Type B pancreatic cell (in vitro differentiated cells): Measurements from ENCODE around the gene MICAL3. TPM values are rescaled to one million over a fixed set of nuclear protein-coding genes. Genes with fewer than 3 reads are reported as not detected.

Source experiments
- DNase-seq: peaks from one replicate; pipeline ENCODE4 v3.0.0; 2021; ENCODE audit warnings: mixed read lengths; ENCODE audit not compliant: unreplicated experiment; ENCODE audit errors: extremely low spot score
- H3K27ac Mint-ChIP-seq: 2 replicates; pipeline ENCODE4 v1.8.0; 2021; ENCODE audit warnings: mild to moderate bottlenecking, mixed read lengths
- H3K27me3 Mint-ChIP-seq: 2 replicates; pipeline ENCODE4 v1.8.0; 2021; ENCODE audit warnings: mixed read lengths
- H3K36me3 Mint-ChIP-seq: 2 replicates; pipeline ENCODE4 v1.8.0; 2021; ENCODE audit warnings: mixed read lengths
- H3K4me1 Mint-ChIP-seq: one replicate; pipeline ENCODE4 v1.8.0; 2021; ENCODE audit warnings: mixed read lengths; ENCODE audit not compliant: unreplicated experiment
- H3K4me3 Mint-ChIP-seq: 2 replicates; pipeline ENCODE4 v1.8.0; 2021; ENCODE audit warnings: mild to moderate bottlenecking, mixed read lengths
- H3K9me3 Mint-ChIP-seq: 2 replicates; pipeline ENCODE4 v1.8.0; 2021; ENCODE audit warnings: mixed read lengths
- CTCF ChIP-seq: fragments of 200-600 bp; sonication (generic); conservative IDR thresholded peaks from 2 replicates; pipeline ENCODE4 v1.5.0; 2021; ENCODE audit warnings: antibody characterized with exemption, mild to moderate bottlenecking
- total RNA-seq: library from RNA; stranded (reverse); gene quantifications from 2 replicates; pipeline ENCODE4 v1.2.1, GENCODE V29; 2021; ENCODE audit warnings: low replicate concordance

Gene MICAL3
- total RNA-seq, 1 donor from 2014 or later: 56.4 TPM

GRCh38 chr22:17875156-17875555, 149.2 kb downstream of the MICAL3 start:
- TF ChIP-seq CTCF: no peak
- H3K36me3 Mint-ChIP-seq: peaks cover 9% of the 10 kb centered on the region
- no peaks in the 10 kb centered on the region for H3K9me3 Mint-ChIP-seq
- H3K27me3 Mint-ChIP-seq: no peaks in the 10 kb centered on the region
- no peak overlapping the region for H3K4me3 Mint-ChIP-seq
- DNase-seq: no peak
- H3K27ac Mint-ChIP-seq: no peak overlapping the region
- no peaks in the 10 kb centered on the region for H3K4me1 Mint-ChIP-seq

GRCh38 chr22:17874231-17874905, 150.0 kb downstream of the MICAL3 start:
- Mint-ChIP-seq H3K27ac (no peak overlapping the region), H3K9me3 (no peaks in the 10 kb centered on the region), H3K4me3 (no peak overlapping the region), H3K27me3 (no peaks in the 10 kb centered on the region), H3K4me1 (no peaks in the 10 kb centered on the region), H3K36me3 (peaks cover 9% of the 10 kb centered on the region)
- TF ChIP-seq CTCF: no peak
- DNase-seq: no peak

GRCh38 chr22:17873804-17874203, 150.6 kb downstream of the MICAL3 start:
- TF ChIP-seq CTCF: no peak
- H3K9me3 Mint-ChIP-seq: no peaks in the 10 kb centered on the region
- H3K4me3 Mint-ChIP-seq: no peak overlapping the region
- no peak overlapping the region for H3K27ac Mint-ChIP-seq
- H3K27me3 Mint-ChIP-seq: no peaks in the 10 kb centered on the region
- H3K36me3 Mint-ChIP-seq: peaks cover 9% of the 10 kb centered on the region
- DNase-seq: no peak
- no peaks in the 10 kb centered on the region for H3K4me1 Mint-ChIP-seq

GRCh38 chr22:17873116-17873515, 151.2 kb downstream of the MICAL3 start:
- peak overlapping the region; percentile 69 for H3K27ac Mint-ChIP-seq
- no peaks in the 10 kb centered on the region for H3K4me1 Mint-ChIP-seq
- H3K4me3 Mint-ChIP-seq: no peak overlapping the region
- H3K9me3 Mint-ChIP-seq: no peaks in the 10 kb centered on the region
- peaks cover 9% of the 10 kb centered on the region for H3K36me3 Mint-ChIP-seq
- no peak for TF ChIP-seq CTCF
- no peaks in the 10 kb centered on the region for H3K27me3 Mint-ChIP-seq
- DNase-seq: no peak

- Mint-ChIP-seq H3K27me3 (no peaks in the 10 kb centered on the region), H3K27ac (peak overlapping the region; percentile 69), H3K4me1 (peaks cover 2% of the 10 kb centered on the region), H3K36me3 (peaks cover 9% of the 10 kb centered on the region), H3K9me3 (no peaks in the 10 kb centered on the region), H3K4me3 (no peak overlapping the region)
- TF ChIP-seq CTCF: no peak
- no peak for DNase-seq
Measured at GRCh38 chr22:17872471-17872870, 151.9 kb downstream of the MICAL3 start.
